Activated gamma-delta T cell treated with Interleukin-2 at 50 U/mL for 16 hours (primary cell): ENCODE measurements around the gene LRFN2.

Source experiments
- DNase-seq: peaks from one replicate; pipeline ENCODE4 v3.0.0-alpha.2; 2020

The LRFN2 gene

GRCh38 chr6:40541556-40542174 is 45.5 kb downstream of the LRFN2 start:
- no peak for DNase-seq

- DNase-seq = no peak
These were observed 46.4 kb downstream of the LRFN2 start for GRCh38 chr6:40540790-40541189.

- DNase-seq = no peak
These were observed 47.3 kb downstream of the LRFN2 start for GRCh38 chr6:40539853-40540252.

GRCh38 chr6:40538556-40538955 is 48.6 kb downstream of the LRFN2 start:
- no peak for DNase-seq

- DNase-seq = no peak
These were observed 49.7 kb downstream of the LRFN2 start for GRCh38 chr6:40537446-40537845.

GRCh38 chr6:40536442-40536841 is 50.7 kb downstream of the LRFN2 start:
- no peak for DNase-seq

GRCh38 chr6:40535819-40536380 is 51.3 kb downstream of the LRFN2 start:
- DNase-seq = no peak

- no peak for DNase-seq
These were observed 51.9 kb downstream of the LRFN2 start for GRCh38 chr6:40535110-40535818.

GRCh38 chr6:40532349-40533000 is 54.7 kb downstream of the LRFN2 start:
- DNase-seq = no peak

GRCh38 chr6:40529919-40530318 is 57.2 kb downstream of the LRFN2 start:
- no peak for DNase-seq

GRCh38 chr6:40529040-40529439 is 58.1 kb downstream of the LRFN2 start:
- DNase-seq = no peak

GRCh38 chr6:40528051-40528450 is 59.1 kb downstream of the LRFN2 start:
- no peak for DNase-seq

- no peak for DNase-seq
These were observed 61.1 kb downstream of the LRFN2 start for GRCh38 chr6:40526036-40526435.

GRCh38 chr6:40524797-40525585 is 62.2 kb downstream of the LRFN2 start:
- DNase-seq = no peak

- no peak for DNase-seq
These were observed 63.5 kb downstream of the LRFN2 start for GRCh38 chr6:40523505-40524172.

- DNase-seq = no peak
These were observed 65.7 kb downstream of the LRFN2 start for GRCh38 chr6:40521496-40521895.

GRCh38 chr6:40520678-40521077 is 66.5 kb downstream of the LRFN2 start:
- no peak for DNase-seq

GRCh38 chr6:40520084-40520483 is 67.1 kb downstream of the LRFN2 start:
- no peak for DNase-seq

GRCh38 chr6:40517654-40518053 is 69.5 kb downstream of the LRFN2 start:
- DNase-seq = no peak

- DNase-seq = no peak
These were observed 70.7 kb downstream of the LRFN2 start for GRCh38 chr6:40516429-40516828.

- no peak for DNase-seq
These were observed 74.8 kb downstream of the LRFN2 start for GRCh38 chr6:40512340-40512739.

- no peak for DNase-seq
These were observed 75.3 kb downstream of the LRFN2 start for GRCh38 chr6:40511884-40512283.

- no peak for DNase-seq
These were observed 76.7 kb downstream of the LRFN2 start for GRCh38 chr6:40510442-40510841.
